Karpas-422 (cell line): ENCODE results near the gene CAMK2G. TPM values are rescaled to one million over a fixed set of nuclear protein-coding genes. Genes with fewer than 3 reads are reported as not detected.
"Not testable (repeated sequence)": the region's sequence is repeated elsewhere in the genome, so short reads cannot be mapped to it uniquely, and the experiment has no call there.

ENCODE experiments used
- DNase-seq: peaks from one replicate; pipeline ENCODE4 v3.0.0-alpha.2; 2015
- H2AFZ ChIP-seq: fragments of 200-600 bp; sonication (generic); 2 replicates; pipeline ENCODE4 v1.6.1; 2014; ENCODE audit warnings: antibody characterized with exemption, low read length, mixed read lengths
- H3K27ac ChIP-seq: fragments of 200-600 bp; sonication (generic); 2 replicates; pipeline ENCODE4 v1.5.1; 2014; ENCODE audit warnings: mild to moderate bottlenecking, low read length, moderate library complexity
- H3K27me3 ChIP-seq: fragments of 200-600 bp; sonication (generic); 2 replicates; pipeline ENCODE4 v1.6.1; 2014; ENCODE audit warnings: low read length, mixed read lengths
- H3K36me3 ChIP-seq: fragments of 200-600 bp; sonication (generic); 2 replicates; pipeline ENCODE4 v1.6.1; 2014; ENCODE audit warnings: low read length, mixed read lengths; ENCODE audit not compliant: insufficient read depth
- H3K4me1 ChIP-seq: fragments of 200-600 bp; sonication (generic); 2 replicates; pipeline ENCODE4 v1.6.1; 2014; ENCODE audit warnings: mild to moderate bottlenecking, low read length, mixed read lengths
- H3K4me2 ChIP-seq: fragments of 200-600 bp; sonication (generic); 2 replicates; pipeline ENCODE4 v1.6.1; 2014; ENCODE audit warnings: low read length, low read depth, mild to moderate bottlenecking; ENCODE audit not compliant: poor library complexity, severe bottlenecking
- H3K4me3 ChIP-seq: fragments of 200-600 bp; sonication (generic); 2 replicates; pipeline ENCODE4 v1.5.1; 2014; ENCODE audit warnings: mild to moderate bottlenecking, antibody characterized with exemption, low read length, mixed read lengths
- H3K79me2 ChIP-seq: fragments of 200-600 bp; sonication (generic); 2 replicates; pipeline ENCODE4 v1.6.1; 2014; ENCODE audit warnings: mild to moderate bottlenecking, low read length, mixed read lengths
- H3K9ac ChIP-seq: fragments of 200-600 bp; sonication (generic); 2 replicates; pipeline ENCODE4 v1.6.0; 2014; ENCODE audit warnings: low read length
- H3K9me2 ChIP-seq: fragments of 200-600 bp; sonication (generic), shearing (Covaris generic); replicated peaks from 2 replicates; pipeline ENCODE4 v1.6.0; 2014; ENCODE audit warnings: mild to moderate bottlenecking, low read length, moderate library complexity; ENCODE audit not compliant: insufficient read depth
- H3K9me3 ChIP-seq: fragments of 300-700, 200-600 bp; sonication (generic); 2 replicates; pipeline ENCODE4 v1.6.1; 2014; ENCODE audit warnings: low read length, mixed read lengths
- H4K20me1 ChIP-seq: fragments of 200-600 bp; sonication (generic); 2 replicates; pipeline ENCODE4 v1.6.1; 2014; ENCODE audit warnings: mild to moderate bottlenecking, antibody characterized with exemption, low read length, low read depth; ENCODE audit not compliant: insufficient read depth
- total RNA-seq: library from RNA; depleted of rRNA; stranded (reverse); fragments of >200 nt; shearing (Covaris generic); gene quantifications from 2 replicates; pipeline ENCODE4 v1.2.3, GENCODE V29; 2014; ENCODE audit warnings: low replicate concordance; rRNA removed

CAMK2G gene
- 28.2 and 33.5 TPM in 2 replicates for total RNA-seq

DNA sequence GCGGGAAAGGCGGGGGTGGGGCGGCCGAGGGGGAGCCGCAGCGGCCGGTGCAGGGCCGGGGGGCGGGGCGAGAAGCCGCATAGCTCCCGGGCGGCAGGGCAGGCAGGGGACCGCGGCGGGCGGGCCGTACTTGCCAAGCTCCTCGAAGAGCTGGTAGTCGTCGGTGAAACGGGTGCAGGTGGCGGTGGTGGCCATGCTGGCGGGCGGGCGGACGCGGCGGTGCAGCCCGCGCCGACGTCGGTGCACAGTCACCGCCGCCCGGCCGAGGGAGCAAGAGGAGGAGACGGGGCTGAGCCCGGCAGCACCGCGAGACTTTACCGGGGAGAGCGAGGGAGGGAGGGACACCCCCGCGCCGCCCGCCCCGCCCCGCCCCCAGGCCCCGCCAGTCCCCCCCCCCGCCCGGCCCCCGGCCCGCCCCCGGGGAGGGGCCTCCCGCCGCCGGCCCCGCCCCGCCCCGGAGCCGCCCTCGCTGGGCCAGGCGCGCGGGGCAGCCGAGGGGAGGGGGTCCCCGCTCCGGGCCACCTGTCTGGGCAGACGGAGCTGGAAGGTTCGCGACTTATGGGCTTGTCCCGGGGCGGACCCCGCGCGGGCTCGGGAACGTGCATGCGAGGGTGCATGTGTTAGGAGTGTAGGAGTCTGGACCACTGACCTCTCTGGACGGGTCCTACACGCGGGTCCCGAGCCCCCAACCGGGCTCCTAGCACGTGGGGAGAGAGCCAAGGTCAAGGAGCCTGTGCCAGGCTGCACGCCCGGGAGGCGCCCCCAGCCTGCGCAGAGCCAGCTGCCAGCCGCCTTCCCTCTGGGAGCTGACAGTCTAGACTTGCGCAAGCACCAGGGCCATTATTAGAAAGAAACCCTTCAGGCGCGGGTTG is at the start of gene CAMK2G:
CAMK2G (minus strand) TSS at position 289 of the 872 bp plus-strand sequence; CDS start at position 195, 94 bp downstream.
- H3K79me2 ChIP-seq: peaks cover 35% of the 10 kb centered on the region
- DNase-seq: peak; percentile 94

DNA sequence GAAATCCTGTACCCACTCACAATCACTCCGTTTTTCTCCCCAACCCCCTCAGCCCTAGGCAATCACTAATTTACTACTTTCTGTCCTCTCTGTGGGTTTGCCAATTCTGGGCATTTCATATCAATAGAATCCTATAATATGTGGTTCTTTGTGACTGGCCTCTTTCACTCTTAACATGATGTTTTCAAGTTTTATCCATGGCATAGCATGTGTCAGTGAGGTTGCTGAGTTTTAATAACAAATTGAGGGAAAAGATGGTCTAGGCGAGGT is 48.4 kb upstream of the CAMK2G start:
- Histone ChIP-seq H3K9ac (no peak overlapping the region), H3K9me3 (no peaks in the 10 kb centered on the region), H2AFZ (0 out of 2 replicates have a peak overlapping the region, but pooled peaks have one; percentile 28), H3K79me2 (no peaks in the 10 kb centered on the region), H3K4me2 (no peak overlapping the region), H3K4me1 (peaks cover 16% of the 10 kb centered on the region), H4K20me1 (no peaks in the 10 kb centered on the region), H3K36me3 (no peaks in the 10 kb centered on the region), H3K27me3 (no peaks in the 10 kb centered on the region), H3K27ac (no peak overlapping the region), H3K4me3 (no peak overlapping the region), H3K9me2 (no peaks in the 10 kb centered on the region)
- DNase-seq: no peak

More for the DNA sequence above, at the start of gene CAMK2G:
- Histone ChIP-seq H3K27ac (no peak within 1 kb of the TSS), H3K9ac (peak within 1 kb of the TSS; percentile 81), H3K4me2 (peak within 1 kb of the TSS; percentile 93), H3K9me2 (no peaks in the 10 kb centered on the region), H3K4me3 (peak within 1 kb of the TSS; percentile 78), H4K20me1 (peaks cover 10% of the 10 kb centered on the region; the same call in 1 of the 2 replicates), H2AFZ (peak within 1 kb of the TSS; percentile 93; the same call in 1 of the 2 replicates), H3K36me3 (peaks cover 7% of the 10 kb centered on the region; the same call in 1 of the 2 replicates), H3K4me1 (peaks cover 23% of the 10 kb centered on the region), H3K27me3 (no peaks in the 10 kb centered on the region), H3K9me3 (no peaks in the 10 kb centered on the region)

DNA sequence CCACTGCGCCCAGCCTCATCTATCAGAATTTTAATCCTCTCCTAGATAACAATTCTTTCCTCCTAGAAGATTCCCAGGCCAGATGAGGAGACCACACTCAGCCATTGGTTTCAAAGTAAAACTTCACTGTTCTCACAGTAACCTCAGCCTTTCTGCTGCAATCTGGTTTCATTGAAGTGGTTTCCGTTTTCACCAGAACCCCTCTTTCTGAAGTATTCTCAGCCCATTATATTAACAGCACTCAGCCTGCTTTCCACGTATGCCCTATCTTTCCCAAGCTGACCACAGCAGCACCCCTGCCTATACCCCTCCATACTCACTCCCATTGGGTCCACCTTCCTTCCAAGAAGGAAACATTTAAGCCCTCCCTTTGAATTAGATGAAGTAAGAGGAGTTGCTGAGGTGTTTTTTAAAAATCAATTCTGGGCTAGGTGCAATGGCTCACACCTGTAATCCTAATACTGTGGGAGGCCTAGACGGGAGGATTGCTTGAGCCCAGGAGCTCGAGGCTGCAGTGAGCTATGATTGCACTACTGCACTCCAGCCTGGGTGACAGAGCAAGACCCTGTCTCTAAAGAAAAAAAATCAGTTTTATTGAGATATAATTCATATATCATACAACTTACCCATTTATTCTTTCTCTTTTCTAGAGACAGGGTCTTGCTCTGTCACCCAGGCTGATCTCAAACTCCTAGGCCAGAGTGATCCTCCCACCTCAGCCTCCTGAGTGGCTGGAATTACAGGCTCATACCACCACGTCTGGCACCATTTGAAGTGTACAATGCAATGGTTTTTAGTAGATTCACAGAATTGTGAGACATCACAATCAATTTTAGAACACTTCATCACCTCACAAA is 47.9 kb upstream of the CAMK2G start:
- H3K9ac ChIP-seq: no peak overlapping the region
- no peaks in the 10 kb centered on the region for H3K36me3 ChIP-seq
- DNase-seq: no peak
- H3K79me2 ChIP-seq: no peaks in the 10 kb centered on the region
- no peaks in the 10 kb centered on the region for H4K20me1 ChIP-seq
- 0 out of 2 replicates have a peak overlapping the region, but pooled peaks have one; percentile 28 for H2AFZ ChIP-seq
- no peaks in the 10 kb centered on the region for H3K9me2 ChIP-seq
- H3K27ac ChIP-seq: no peak overlapping the region
- no peak overlapping the region for H3K4me3 ChIP-seq
- H3K9me3 ChIP-seq: no peaks in the 10 kb centered on the region
- no peaks in the 10 kb centered on the region for H3K27me3 ChIP-seq
- no peak overlapping the region for H3K4me2 ChIP-seq
- peaks cover 16% of the 10 kb centered on the region for H3K4me1 ChIP-seq

DNA sequence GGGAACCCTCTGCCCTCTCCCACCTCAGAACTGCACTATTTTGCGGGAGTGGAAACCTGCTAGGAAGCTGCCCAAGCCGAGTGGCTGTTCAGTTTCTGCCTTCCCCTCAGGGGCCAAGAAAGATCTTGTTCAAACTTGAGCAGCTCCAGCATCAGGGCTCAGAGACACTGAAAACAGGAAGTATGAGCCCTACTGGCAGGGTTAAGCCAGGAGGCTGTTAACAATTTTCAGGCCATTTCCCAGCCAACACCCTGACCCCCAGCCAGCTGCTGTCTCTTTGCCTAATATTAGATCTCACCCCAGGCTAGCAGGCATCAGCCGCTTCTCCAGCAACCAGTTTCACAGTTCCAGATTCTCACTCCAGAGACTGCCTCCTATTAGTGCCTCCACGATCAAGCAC is 45.7 kb upstream of the CAMK2G start:
- H3K79me2 ChIP-seq: no peaks in the 10 kb centered on the region
- DNase-seq: peak; percentile 71
- H3K4me3 ChIP-seq: no peak overlapping the region
- peaks cover 7% of the 10 kb centered on the region for H3K4me1 ChIP-seq
- H3K36me3 ChIP-seq: no peaks in the 10 kb centered on the region
- no peak overlapping the region for H3K4me2 ChIP-seq
- H3K9me2 ChIP-seq: no peaks in the 10 kb centered on the region
- H3K27me3 ChIP-seq: no peaks in the 10 kb centered on the region
- H3K27ac ChIP-seq: no peak overlapping the region
- peak overlapping the region; percentile 72 for H2AFZ ChIP-seq
- H3K9ac ChIP-seq: 0 out of 2 replicates have a peak overlapping the region, but pooled peaks have one; percentile 27
- no peaks in the 10 kb centered on the region for H3K9me3 ChIP-seq
- no peaks in the 10 kb centered on the region for H4K20me1 ChIP-seq

DNA sequence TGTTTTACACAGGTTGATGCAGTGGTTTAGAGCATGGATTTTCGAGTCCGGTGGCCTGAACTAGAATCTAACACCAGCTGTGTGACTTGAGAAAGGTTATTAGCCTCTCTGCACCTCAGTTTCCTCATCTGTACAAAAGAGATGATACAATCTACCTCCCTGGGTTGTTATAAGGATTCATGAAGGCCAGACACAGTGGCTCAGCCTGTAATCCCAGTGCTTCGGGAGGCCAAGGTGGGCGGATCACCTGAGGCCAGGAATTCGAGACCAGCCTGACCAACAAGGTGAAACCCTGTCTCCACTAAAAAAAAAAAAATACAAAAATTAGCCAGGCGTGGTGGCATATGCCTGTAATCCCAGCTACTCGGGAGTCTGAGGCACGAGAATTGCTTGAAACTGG is 45.1 kb upstream of the CAMK2G start:
- not testable (repeated sequence) for DNase-seq, H3K4me3 ChIP-seq, H4K20me1 ChIP-seq, H3K79me2 ChIP-seq, H3K9me3 ChIP-seq, H3K36me3 ChIP-seq, H3K4me2 ChIP-seq, H3K9me2 ChIP-seq, H3K9ac ChIP-seq, H2AFZ ChIP-seq, H3K27me3 ChIP-seq, H3K27ac ChIP-seq, H3K4me1 ChIP-seq

DNA sequence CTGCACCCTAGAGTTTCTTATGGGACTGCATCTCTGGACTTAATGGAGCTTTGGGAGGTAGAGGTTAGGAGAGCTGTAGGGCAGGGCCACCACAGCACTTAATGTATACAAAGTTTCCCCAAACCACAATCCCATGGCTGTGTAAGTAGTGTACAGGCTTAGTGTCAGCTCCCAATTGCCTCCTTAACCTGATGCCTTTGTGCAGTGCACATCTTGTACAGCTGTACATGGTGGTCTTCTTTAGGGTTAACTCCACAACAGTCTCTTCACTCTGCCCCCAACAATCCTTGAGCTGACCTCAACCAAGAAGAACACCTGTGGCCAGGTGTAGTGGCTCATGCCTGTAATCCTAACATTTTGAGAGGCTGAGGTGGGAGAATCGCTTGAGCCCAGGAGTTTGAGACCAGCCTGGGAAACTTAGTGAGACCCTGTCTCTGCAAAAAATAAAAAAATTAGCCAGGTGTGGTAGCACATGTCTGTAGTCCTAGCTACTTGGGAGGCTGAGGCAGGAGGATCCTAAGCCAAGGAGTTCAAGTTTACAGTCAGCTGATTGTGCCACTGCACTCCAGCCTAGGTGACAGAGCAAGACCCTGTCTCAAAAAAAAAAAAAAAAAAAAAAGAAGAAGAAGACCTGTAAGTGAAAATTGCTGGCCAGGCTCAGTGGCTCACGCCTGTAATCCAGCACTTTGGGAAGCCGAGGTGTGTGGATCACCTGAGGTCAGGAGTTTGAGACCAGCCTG is 43.4 kb upstream of the CAMK2G start:
- no peak overlapping the region for H3K27ac ChIP-seq
- H3K9me2 ChIP-seq: no peaks in the 10 kb centered on the region
- no peak overlapping the region for H2AFZ ChIP-seq
- H3K79me2 ChIP-seq: no peaks in the 10 kb centered on the region
- H3K4me1 ChIP-seq: peaks cover 7% of the 10 kb centered on the region
- H3K27me3 ChIP-seq: no peaks in the 10 kb centered on the region
- no peak overlapping the region for H3K9ac ChIP-seq
- H4K20me1 ChIP-seq: no peaks in the 10 kb centered on the region
- H3K4me3 ChIP-seq: no peak overlapping the region
- H3K4me2 ChIP-seq: no peak overlapping the region
- no peak for DNase-seq
- H3K9me3 ChIP-seq: no peaks in the 10 kb centered on the region
- no peaks in the 10 kb centered on the region for H3K36me3 ChIP-seq

DNA sequence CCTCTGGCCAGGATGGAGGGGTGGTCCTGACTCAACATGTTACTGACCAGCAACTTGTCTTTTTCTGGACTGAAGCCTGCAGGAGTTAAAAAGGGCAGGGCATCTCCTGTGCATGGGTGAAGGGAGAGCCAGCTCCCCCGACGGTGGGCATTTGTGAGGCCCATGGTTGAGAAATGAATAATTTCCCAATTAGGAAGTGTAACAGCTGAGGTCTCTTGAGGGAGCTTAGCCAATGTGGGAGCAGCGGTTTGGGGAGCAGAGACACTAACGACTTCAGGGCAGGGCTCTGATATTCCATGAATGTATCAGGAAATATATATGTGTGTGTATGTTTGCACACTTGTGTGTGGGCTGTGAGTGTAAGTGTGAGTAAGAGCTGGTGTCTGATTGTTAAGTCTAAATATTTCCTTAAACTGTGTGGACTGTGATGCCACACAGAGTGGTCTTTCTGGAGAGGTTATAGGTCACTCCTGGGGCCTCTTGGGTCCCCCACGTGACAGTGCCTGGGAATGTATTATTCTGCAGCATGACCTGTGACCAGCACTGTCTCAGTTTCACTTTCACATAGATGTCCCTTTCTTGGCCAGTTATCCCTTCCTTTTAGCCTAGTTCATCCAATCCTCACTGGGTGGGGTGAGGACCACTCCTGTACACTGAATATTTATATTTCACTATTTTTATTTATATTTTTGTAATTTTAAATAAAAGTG is 42.6 kb upstream of the CAMK2G start:
- H3K27ac ChIP-seq: no peak overlapping the region
- no peaks in the 10 kb centered on the region; the same call in 1 of the 2 replicates for H3K27me3 ChIP-seq
- no peak for DNase-seq
- H4K20me1 ChIP-seq: no peaks in the 10 kb centered on the region
- no peak overlapping the region for H3K4me3 ChIP-seq
- H2AFZ ChIP-seq: no peak overlapping the region
- no peak overlapping the region for H3K9ac ChIP-seq
- no peaks in the 10 kb centered on the region for H3K9me2 ChIP-seq
- H3K4me2 ChIP-seq: no peak overlapping the region
- no peaks in the 10 kb centered on the region for H3K9me3 ChIP-seq
- no peaks in the 10 kb centered on the region for H3K79me2 ChIP-seq
- H3K4me1 ChIP-seq: peaks cover 8% of the 10 kb centered on the region
- no peaks in the 10 kb centered on the region for H3K36me3 ChIP-seq
